ENCODE data around the gene TBX4. TPM values are rescaled to one million over a fixed set of nuclear protein-coding genes. Genes with fewer than 3 reads are reported as not detected.
A peak's percentile ranks its signal among the peaks of the same experiment; 100 is the strongest.

The TBX4 gene
- total RNA-seq, 4 donors from 2014 or later = 0.54 TPM; not detected in 3

DNA sequence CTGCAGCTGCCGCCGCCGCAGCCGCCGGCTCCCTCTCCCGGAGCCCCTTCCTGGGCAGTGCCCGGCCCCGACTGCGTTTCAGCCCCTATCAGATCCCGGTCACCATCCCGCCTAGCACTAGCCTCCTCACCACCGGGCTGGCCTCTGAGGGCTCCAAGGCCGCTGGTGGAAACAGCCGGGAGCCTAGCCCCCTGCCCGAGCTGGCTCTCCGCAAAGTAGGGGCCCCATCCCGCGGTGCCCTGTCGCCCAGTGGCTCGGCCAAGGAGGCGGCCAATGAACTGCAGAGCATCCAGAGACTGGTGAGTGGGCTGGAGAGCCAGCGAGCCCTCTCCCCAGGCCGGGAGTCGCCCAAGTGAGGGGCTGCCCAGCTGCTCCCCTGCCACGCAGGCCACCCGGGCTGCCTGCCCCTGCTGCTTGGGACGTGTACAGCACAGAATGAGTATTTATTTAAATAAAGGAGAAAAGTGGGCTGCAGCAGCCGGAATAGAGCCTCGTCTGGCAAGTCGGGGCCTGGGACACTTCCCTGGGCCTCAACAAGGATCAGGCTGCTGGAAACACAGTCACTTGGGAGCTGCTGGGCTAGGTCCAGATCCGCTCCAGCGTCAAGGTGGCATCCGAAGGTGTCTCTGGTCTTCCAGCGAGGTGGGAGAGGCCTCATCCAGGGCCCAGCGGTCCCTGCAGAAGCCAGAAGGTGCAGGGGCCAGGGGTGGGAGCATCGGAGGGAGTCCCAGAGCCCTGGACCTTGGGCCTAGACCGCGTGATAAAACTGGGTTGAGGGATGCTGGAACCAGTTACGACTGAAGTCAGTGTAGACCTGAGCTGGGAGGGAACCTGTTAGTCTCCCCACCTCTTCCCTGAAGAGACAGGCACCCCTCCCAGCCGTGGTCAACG lies 43.8 kb upstream of the TBX4 start:
- intact Hi-C loops (cut with DNase I) = no loop called here
- Histone ChIP-seq H3K27ac (peak overlapping the region in 2 of 3 donors; percentile 54 to 79), H3K9me3 (no peaks in the 10 kb centered on the region), H3K27me3 (peaks cover 12% of the 10 kb centered on the region), H3K4me3 (replicated peaks in 1 of 3) (peak overlapping the region in 1 of 3 donors; percentile 36), H3K4me1 (peaks cover 23 to 80% of the 10 kb centered on the region in 2 donors), H3K36me3 (peaks cover 8 to 17% of the 10 kb centered on the region in 2 donors)
- no peak for DNase-seq
- 64 to 69% methylated on average over 27 to 31 of the region's 41 CpGs for WGBS, 2 donors
- no peak for TF ChIP-seq POLR2A (IDR thresholded peaks at IDR 0.05)
- TF ChIP-seq, protein P1, sequence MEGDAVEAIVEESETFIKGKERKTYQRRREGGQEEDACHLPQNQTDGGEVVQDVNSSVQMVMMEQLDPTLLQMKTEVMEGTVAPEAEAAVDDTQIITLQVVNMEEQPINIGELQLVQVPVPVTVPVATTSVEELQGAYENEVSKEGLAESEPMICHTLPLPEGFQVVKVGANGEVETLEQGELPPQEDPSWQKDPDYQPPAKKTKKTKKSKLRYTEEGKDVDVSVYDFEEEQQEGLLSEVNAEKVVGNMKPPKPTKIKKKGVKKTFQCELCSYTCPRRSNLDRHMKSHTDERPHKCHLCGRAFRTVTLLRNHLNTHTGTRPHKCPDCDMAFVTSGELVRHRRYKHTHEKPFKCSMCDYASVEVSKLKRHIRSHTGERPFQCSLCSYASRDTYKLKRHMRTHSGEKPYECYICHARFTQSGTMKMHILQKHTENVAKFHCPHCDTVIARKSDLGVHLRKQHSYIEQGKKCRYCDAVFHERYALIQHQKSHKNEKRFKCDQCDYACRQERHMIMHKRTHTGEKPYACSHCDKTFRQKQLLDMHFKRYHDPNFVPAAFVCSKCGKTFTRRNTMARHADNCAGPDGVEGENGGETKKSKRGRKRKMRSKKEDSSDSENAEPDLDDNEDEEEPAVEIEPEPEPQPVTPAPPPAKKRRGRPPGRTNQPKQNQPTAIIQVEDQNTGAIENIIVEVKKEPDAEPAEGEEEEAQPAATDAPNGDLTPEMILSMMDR (IDR thresholded peaks at IDR 0.05) = no peak

- peaks cover 21 to 80% of the 10 kb centered on the region in 2 donors for H3K4me1 ChIP-seq
- TF ChIP-seq, protein P1 (IDR thresholded peaks at IDR 0.05) = peak in 3 of 6 experiments; percentile 51 to 63 (median 60)
- TF ChIP-seq POLR2A (IDR thresholded peaks at IDR 0.05) = peak in 1 of 2 donors; percentile 13
- no peaks in the 10 kb centered on the region for H3K9me3 ChIP-seq
- intact Hi-C loops (cut with DNase I) = loop anchor here (10.0 kb wide), 2 partner anchors 425 to 655 kb away; partner anchors contain the start of gene MED13
- H3K27me3 ChIP-seq = peaks cover 2% of the 10 kb centered on the region
- DNase-seq = peak; percentile 56 to 60
- peak overlapping the region in 2 of 3 donors; percentile 21 to 36 for H3K4me3 ChIP-seq (replicated peaks in 1 of 3)
- H3K27ac ChIP-seq = peak overlapping the region; percentile 36 to 92 (median 92)
- WGBS, 2 donors = 2 to 3% methylated on average over 41 to 45 of the region's 73 CpGs
- H3K36me3 ChIP-seq = peaks cover 8 to 15% of the 10 kb centered on the region in 2 donors
Observed at GRCh38 chr17:61409301-61410112, 42.7 kb upstream of the TBX4 start.

DNA sequence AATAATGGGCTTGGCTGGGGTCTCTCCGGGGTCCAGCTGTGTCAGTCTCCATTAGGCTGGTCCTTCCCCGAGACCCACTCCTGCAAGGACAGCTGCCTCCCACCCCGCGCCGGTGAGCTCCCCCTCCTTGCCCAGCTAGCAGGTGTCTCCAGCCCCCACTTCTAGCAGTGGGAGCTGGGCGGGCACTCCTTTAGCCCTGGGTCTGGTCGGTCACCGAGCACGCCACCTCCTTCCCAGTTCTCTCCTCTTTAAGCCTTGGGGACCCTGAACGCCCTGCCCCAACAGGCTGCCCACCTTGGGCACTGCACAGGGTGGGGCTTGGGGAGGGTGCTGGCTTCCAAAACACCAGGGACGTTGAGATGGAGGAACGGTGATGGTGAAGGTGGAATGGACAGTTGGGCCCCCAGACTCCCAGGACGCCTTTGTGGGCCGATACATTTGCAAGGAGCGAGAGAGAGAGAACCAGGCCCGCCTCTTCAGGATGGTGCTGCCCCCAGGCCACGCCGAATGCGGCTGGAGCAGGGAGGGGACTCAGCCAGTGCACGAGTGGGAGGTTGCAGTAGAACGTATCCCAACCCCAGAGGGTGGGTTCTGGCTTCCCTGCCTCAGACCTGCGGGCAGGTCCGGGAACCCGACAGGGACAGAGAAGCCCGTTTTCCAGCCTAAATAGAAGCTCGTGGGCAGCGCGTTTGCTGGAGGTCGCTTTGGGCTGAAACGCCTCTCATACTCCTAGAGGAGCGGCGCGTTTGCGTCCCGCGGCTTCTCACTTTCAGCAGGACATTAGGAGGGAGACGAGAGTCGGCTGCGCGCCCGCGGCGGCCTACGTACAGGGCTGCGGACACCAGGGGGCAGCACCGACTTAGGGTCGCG lies 41.8 kb upstream of the TBX4 start:
- peak overlapping the region; percentile 88 to 92 (median 92) for H3K27ac ChIP-seq
- peaks cover 13 to 74% of the 10 kb centered on the region in 2 donors for H3K4me1 ChIP-seq
- TF ChIP-seq POLR2A (IDR thresholded peaks at IDR 0.05) = no peak
- TF ChIP-seq, protein P1 (IDR thresholded peaks at IDR 0.05) = peak in 4 of 6 experiments; percentile 11 to 64 (median 28)
- peaks cover 5 to 7% of the 10 kb centered on the region in 2 donors for H3K36me3 ChIP-seq
- peak; percentile 62 to 74 for DNase-seq
- intact Hi-C loops (cut with DNase I) = loop anchor here (10.0 kb wide), 2 partner anchors 424 to 654 kb away; partner anchors contain the start of gene MED13
- 34 to 46% methylated on average over 10 to 24 of the region's 48 CpGs for WGBS, 2 donors
- no peaks in the 10 kb centered on the region for H3K27me3 ChIP-seq
- H3K9me3 ChIP-seq = no peaks in the 10 kb centered on the region
- peak overlapping the region in 1 of 3 donors; percentile 71 for H3K4me3 ChIP-seq (replicated peaks in 1 of 3)

- H3K4me3 ChIP-seq (replicated peaks in 1 of 3) = peak overlapping the region in 2 of 3 donors; percentile 16 to 71
- 0% methylated on average over 2 of the region's 29 CpGs; no CpG with 5 or more reads in 1 of the 2 donors for WGBS, 2 donors
- no peak for DNase-seq
- TF ChIP-seq, protein P1 (IDR thresholded peaks at IDR 0.05) = no peak
- TF ChIP-seq POLR2A (IDR thresholded peaks at IDR 0.05) = no peak
- H3K36me3 ChIP-seq = peaks cover 0 to under 1% of the 10 kb centered on the region in 2 donors
- H3K27me3 ChIP-seq = no peaks in the 10 kb centered on the region
- intact Hi-C loops (cut with DNase I) = loop anchor here (10.0 kb wide), 2 partner anchors 424 to 654 kb away; partner anchors contain the start of gene MED13
- no peaks in the 10 kb centered on the region for H3K9me3 ChIP-seq
- peaks cover 12 to 69% of the 10 kb centered on the region in 2 donors for H3K4me1 ChIP-seq
- H3K27ac ChIP-seq = peak overlapping the region; percentile 88 to 92 (median 92)
Observed at GRCh38 chr17:61411011-61411260, 41.3 kb upstream of the TBX4 start.

Measured in thyroid gland (tissue), 4 donors.